ENCODE results near the gene ZAR1.

DNA sequence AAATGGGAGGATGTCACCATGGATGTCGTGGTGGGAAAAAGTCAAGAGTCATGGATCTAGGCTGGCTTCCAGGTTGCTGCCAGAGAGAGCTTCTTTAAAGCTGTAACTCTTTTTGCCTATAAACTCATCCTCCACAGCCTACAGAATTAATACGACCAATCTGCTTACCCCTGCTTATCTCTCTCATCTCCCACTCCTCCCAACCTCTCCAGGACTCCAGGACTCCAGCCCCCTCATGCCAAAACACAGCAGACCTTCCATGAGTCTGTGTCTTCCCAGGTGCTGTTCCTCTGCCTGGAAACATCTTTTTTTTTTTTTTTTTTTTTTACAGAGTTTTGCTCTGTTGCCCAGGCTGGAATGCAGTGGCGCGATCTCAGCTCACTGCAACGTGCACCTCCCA is 22.2 kb upstream of the ZAR1 start:
- no peak for TF ChIP-seq POLR2A (IDR thresholded peaks at IDR 0.05)
- TF ChIP-seq, protein P1, sequence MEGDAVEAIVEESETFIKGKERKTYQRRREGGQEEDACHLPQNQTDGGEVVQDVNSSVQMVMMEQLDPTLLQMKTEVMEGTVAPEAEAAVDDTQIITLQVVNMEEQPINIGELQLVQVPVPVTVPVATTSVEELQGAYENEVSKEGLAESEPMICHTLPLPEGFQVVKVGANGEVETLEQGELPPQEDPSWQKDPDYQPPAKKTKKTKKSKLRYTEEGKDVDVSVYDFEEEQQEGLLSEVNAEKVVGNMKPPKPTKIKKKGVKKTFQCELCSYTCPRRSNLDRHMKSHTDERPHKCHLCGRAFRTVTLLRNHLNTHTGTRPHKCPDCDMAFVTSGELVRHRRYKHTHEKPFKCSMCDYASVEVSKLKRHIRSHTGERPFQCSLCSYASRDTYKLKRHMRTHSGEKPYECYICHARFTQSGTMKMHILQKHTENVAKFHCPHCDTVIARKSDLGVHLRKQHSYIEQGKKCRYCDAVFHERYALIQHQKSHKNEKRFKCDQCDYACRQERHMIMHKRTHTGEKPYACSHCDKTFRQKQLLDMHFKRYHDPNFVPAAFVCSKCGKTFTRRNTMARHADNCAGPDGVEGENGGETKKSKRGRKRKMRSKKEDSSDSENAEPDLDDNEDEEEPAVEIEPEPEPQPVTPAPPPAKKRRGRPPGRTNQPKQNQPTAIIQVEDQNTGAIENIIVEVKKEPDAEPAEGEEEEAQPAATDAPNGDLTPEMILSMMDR (IDR thresholded peaks at IDR 0.05): no peak

Measured in heart left ventricle (tissue), 13 donors.